Measurements from ENCODE around the gene TBXA2R.
"Not testable (repeated sequence)": the region's sequence is repeated elsewhere in the genome, so short reads cannot be mapped to it uniquely, and the experiment has no call there.

The TBXA2R gene

GRCh38 chr19:3604987-3605343, 1.7 kb downstream of the TBXA2R start:
- peak; percentile 24 to 46 (median 32) for DNase-seq

DNA sequence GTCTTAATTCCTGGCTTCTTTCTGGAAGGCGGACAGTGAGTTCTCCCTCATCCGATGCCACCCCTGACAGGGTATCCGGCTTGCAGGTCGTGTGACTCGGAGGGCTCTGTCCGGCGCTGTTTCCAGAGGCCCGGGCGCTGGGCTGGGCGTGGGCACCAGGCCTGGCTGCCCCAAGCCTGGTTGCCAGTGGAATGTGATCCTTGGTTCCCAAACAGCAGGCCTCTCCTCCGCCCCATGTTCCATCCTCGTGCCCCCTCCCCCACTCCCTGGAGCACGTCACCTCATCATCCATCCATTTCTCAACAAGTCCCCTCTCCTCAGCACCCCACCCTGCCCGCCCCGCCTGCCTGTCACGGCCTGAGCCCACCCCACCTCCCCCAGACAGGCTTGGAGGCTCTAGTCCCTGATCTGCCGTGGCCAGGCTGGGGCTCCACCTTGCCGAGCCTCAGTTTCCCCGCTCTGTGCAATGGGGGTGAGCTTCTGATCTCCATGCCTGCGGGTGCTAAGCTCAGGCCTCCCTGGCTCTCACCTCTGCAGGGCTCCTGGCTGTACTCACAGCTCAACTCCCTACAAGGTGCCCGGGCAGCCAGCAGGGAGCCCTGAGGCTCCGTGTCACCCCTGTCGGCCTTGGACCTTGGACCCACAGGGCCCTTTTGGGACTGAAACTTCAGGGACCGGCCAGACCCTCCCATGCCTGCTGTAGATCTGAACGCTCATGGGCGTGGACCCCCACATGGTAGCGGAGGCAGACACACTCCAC, 2.3 kb downstream of the TBXA2R start:
- no peak for DNase-seq

DNA sequence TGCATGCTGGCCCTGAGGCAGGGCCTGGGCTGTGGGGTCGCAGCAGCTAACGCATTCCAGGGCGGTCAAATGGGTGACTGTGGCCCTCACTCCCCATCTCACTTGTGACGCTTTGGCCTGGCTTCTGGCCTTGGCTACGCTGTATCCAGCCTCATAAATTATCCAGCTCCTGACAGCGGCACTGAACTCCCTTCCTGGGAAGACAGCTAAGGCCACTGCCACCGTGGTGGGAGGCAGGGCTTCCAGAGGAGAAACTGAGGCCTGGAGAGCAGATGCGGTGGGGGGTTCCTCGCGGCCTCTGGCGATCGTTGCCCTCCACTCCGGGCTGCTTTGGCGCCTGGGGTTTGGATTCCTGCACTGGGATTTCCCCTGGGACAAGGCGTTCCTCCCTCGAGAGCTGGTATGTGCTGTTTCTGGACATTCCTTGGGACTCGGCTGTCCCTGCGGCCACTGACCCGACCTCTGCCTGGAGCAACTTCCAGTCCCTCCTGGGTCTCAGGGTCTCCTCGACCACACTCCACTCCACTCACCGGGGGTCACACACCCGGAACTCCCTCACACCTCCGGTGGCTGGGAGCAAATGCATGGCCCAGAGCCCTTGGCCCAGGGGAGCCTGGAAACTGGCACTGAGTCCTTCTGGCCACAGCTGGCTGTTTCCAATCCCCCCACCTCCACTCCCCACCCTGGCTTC, 3.4 kb downstream of the TBXA2R start:
- DNase-seq: no peak

- no peak for DNase-seq
Measured at GRCh38 chr19:3601021-3601420, 5.7 kb downstream of the TBXA2R start.

- DNase-seq: no peak
Measured at GRCh38 chr19:3599776-3600187, 6.9 kb downstream of the TBXA2R start.

- DNase-seq: no peak
Measured at GRCh38 chr19:3595521-3596061, 11.1 kb downstream of the TBXA2R start.

- DNase-seq: no peak
Measured at GRCh38 chr19:3593156-3593555, 13.5 kb downstream of the TBXA2R start.

- no peak for DNase-seq
Measured at GRCh38 chr19:3591876-3592613, 14.6 kb downstream of the TBXA2R start.

GRCh38 chr19:3590991-3591659, 15.6 kb downstream of the TBXA2R start:
- no peak for DNase-seq

- DNase-seq: no peak
Measured at GRCh38 chr19:3589949-3590348, 16.7 kb downstream of the TBXA2R start.

DNA sequence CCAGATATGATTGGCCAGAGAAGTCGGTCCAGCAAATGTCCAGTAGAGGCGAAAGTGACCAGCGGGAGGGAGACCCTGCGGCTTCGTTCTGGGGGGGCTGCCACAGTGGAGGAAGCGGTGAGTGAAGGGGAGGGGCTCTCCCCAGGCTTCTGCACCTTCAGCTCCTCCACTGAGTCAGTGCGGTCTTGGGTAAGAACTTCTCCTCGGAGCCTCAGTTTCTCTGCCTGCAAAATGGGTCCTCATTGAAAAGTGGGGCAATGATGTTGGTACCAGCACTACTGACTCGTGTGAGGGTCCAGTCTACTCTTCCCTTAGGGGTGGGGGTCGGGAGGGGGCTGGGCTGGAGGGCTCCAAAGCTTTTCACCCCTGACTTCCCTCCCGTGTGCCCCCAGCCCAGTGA, 17.2 kb downstream of the TBXA2R start:
- DNase-seq: no peak

- DNase-seq: no peak
Measured at GRCh38 chr19:3586707-3587346, 19.8 kb downstream of the TBXA2R start.

- DNase-seq: peak; percentile 37 to 68 (median 46)
Measured at GRCh38 chr19:3586127-3586626, 20.5 kb downstream of the TBXA2R start.

DNA sequence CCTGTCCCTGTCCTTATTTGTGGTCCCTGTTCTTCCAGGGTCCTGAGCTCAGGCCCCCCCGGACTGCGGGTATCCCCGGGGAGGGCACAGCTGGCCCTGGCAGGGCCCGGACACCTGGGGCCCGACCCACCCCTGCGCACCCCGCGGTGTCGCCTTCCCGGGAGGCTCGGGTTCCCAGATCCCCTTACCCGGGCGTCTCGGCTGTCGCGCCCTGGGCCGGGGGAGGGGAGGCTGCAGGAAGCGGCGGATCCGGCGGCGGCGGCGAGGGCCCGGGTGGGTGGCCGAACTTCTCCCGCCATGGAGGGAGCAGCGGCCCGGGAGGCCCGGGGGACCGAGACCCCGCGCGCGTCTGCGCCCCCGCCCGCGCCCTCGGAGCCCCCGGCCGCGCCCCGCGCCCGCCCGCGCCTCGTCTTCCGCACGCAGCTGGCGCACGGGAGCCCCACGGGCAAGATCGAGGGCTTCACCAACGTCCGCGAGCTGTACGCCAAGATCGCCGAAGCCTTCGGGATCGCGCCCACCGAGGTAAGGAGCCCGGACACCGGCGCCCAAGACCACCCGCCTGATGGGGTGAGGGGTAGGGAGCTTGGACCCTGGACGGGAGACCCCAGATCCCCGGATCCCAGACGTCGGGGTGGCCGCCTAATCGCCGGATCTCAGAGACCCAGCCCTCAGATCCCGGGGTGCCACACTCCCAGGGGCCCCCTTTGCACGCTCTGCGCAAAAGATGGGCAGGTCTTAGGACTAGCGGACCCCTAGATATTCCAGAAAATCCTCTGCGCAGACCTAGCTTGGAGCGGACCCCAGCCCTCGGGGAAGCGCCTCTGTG, 21.2 kb downstream of the TBXA2R start, which contains the start of gene GIPC3:
GIPC3 (plus strand) TSS at position 178 of the 826 bp plus-strand sequence; CDS start at position 298, 120 bp downstream.
- peak in 1 of 3 donors; percentile 38 for DNase-seq

DNA sequence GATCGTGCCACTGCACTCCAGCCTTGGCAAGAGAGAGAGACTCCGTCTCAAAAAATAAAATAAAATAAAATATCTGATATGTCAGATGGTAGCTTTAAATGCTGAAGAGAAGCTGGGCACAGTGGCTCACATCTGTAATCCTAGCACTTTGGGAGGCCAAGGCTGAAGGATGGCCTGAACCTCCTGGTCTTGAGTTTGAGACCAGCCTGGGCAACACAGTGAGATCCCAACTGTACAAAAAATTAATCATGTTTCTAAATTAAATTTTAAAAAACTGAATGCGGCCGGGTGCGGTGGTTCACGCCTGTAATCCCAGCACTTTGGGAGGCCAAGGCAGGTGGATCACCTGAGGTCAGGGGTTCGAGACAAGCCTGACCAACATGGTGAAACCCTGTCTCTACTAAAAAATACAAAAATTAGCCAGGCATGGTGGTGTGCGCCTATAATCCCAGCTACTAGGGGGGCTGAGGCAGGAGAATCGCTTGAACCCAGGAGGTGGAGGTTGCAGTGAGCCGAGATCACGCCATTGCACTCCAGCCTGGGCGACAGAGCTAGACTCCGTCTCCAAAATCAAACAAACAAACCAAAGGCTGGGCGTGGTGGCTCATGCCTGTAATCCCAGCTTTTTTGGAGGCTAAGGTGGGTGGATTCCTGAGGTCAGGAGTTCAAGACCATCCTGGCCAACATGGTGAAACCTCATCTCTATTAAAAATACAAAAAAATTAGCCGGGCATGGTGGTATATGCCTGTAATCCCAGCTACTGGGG, 22.5 kb downstream of the TBXA2R start:
- not testable (repeated sequence) for DNase-seq

GRCh38 chr19:3581792-3582191, 24.9 kb downstream of the TBXA2R start:
- DNase-seq: not testable (repeated sequence)

GRCh38 chr19:3580156-3580934, 26.3 kb downstream of the TBXA2R start:
- DNase-seq: peak; percentile 79 to 92 (median 91)

- DNase-seq: no peak
Measured at GRCh38 chr19:3578390-3578789, 28.3 kb downstream of the TBXA2R start.

DNA sequence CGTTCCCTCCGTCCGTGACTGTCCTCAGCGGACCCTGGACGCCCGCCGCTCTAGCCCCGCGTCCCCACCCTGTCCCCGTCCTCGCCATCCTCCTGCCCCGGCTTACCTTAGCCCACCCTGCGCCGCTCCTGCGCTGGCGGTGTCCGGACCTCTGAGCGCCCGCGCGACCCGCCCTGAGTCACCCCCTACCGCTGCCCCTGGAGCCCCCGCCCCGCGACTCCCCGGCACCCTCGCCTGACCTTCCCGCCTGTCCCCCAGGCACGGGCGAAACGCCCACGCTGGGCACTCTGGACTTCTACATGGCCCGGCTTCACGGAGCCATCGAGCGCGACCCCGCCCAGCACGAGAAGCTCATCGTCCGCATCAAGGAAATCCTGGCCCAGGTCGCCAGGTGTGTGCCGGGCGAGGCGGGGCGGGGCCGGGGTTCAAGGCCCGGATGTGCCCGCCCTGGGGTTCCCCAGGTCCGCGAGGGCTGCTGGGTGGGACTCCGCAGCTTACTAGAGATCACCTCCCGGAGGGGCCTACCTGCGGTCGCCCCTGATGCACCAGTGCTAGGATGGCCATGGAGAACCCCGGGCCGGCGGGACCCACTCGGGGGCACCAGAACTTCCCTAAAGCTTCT, 28.8 kb downstream of the TBXA2R start:
- DNase-seq: no peak

Data from suppressor macrophage treated with lipopolysaccharide for 1 hour (primary cell).